Measurements from ENCODE around the gene KIF9. TPM values are rescaled to one million over a fixed set of nuclear protein-coding genes. Genes with fewer than 3 reads are reported as not detected.
"Not testable (repeated sequence)": the region's sequence is repeated elsewhere in the genome, so short reads cannot be mapped to it uniquely, and the experiment has no call there.

KIF9 gene
- total and polyA plus RNA-seq, 11 donors = 5.2 to 19.2 (median 8.7) TPM

- whole genome bisulfite sequencing, 4 donors = 87 to 91% (median 88%) methylated on average over 2 of the region's 2 CpGs
- Histone ChIP-seq H3K27me3 (no peaks in the 10 kb centered on the region), H3K9me3 (no peaks in the 10 kb centered on the region), H3K4me1 (peaks cover 0 to 62% (median 6%) of the 10 kb centered on the region in 12 donors), H3K27ac (no peak overlapping the region), H3K36me3 (peaks cover 0 to 29% (median 22%) of the 10 kb centered on the region in 9 donors), H3K4me3 (no peak overlapping the region)
- intact Hi-C loops (cut with DNase I) = no loop called here
- TF ChIP-seq POLR2A (IDR thresholded peaks at IDR 0.05) (no peak), CTCF (IDR thresholded peaks at IDR 0.05) (no peak)
- ATAC-seq = no peak
- DNase-seq = no peak
Observed at GRCh38 chr3:47293822-47294221, 11.2 kb upstream of the KIF9 start.

- intact Hi-C loops (cut with DNase I); H3K27ac ChIP-seq; H3K9me3 ChIP-seq; ATAC-seq; DNase-seq; H3K27me3 ChIP-seq; H3K4me3 ChIP-seq: not testable (repeated sequence)
- peaks cover 0 to 64% (median 6%) of the 10 kb centered on the region in 12 donors for H3K4me1 ChIP-seq
- 94 to 95% (median 94%) methylated on average over 9 of the region's 9 CpGs for WGBS, 4 donors
- H3K36me3 ChIP-seq = peaks cover 0 to 48% (median 36%) of the 10 kb centered on the region in 9 donors
Observed at GRCh38 chr3:47291754-47292420, 9.3 kb upstream of the KIF9 start.

GRCh38 chr3:47291158-47291753 lies 8.7 kb upstream of the KIF9 start:
- H3K9me3 ChIP-seq = no peaks in the 10 kb centered on the region
- DNase-seq = no peak
- WGBS, 4 donors = 74 to 85% (median 79%) methylated on average over 4 of the region's 4 CpGs
- H3K4me3 ChIP-seq = no peak overlapping the region
- intact Hi-C loops (cut with DNase I) = no loop called here
- H3K36me3 ChIP-seq = peaks cover 0 to 52% (median 36%) of the 10 kb centered on the region in 9 donors
- H3K4me1 ChIP-seq = peaks cover 0 to 64% (median 5%) of the 10 kb centered on the region in 12 donors
- no peak for ATAC-seq
- no peak for TF ChIP-seq CTCF (IDR thresholded peaks at IDR 0.05)
- no peak for TF ChIP-seq POLR2A (IDR thresholded peaks at IDR 0.05)
- no peaks in the 10 kb centered on the region for H3K27me3 ChIP-seq
- no peak overlapping the region for H3K27ac ChIP-seq

GRCh38 chr3:47288966-47289910 lies 6.6 kb upstream of the KIF9 start:
- Histone ChIP-seq H3K4me3 (no peak overlapping the region), H3K4me1 (peaks cover 0 to 64% (median 12%) of the 10 kb centered on the region in 12 donors), H3K9me3 (no peaks in the 10 kb centered on the region), H3K27ac (no peak overlapping the region), H3K36me3 (peaks cover 0 to 55% (median 36%) of the 10 kb centered on the region in 9 donors), H3K27me3 (no peaks in the 10 kb centered on the region)
- intact Hi-C loops (cut with DNase I) = loop anchor here in 1 of 10 donors (10.0 kb wide), 1 partner anchor 124 kb away; the partner anchor contains the start of gene SETD2
- ATAC-seq = no peak
- TF ChIP-seq POLR2A (IDR thresholded peaks at IDR 0.05) (no peak), CTCF (IDR thresholded peaks at IDR 0.05) (no peak)
- DNase-seq = no peak
- WGBS, 4 donors = 71 to 81% (median 80%) methylated on average over 6 of the region's 6 CpGs
